ENCODE data around the gene DGKQ.
"Not testable (repeated sequence)": the region's sequence is repeated elsewhere in the genome, so short reads cannot be mapped to it uniquely, and the experiment has no call there.

DGKQ gene

DNA sequence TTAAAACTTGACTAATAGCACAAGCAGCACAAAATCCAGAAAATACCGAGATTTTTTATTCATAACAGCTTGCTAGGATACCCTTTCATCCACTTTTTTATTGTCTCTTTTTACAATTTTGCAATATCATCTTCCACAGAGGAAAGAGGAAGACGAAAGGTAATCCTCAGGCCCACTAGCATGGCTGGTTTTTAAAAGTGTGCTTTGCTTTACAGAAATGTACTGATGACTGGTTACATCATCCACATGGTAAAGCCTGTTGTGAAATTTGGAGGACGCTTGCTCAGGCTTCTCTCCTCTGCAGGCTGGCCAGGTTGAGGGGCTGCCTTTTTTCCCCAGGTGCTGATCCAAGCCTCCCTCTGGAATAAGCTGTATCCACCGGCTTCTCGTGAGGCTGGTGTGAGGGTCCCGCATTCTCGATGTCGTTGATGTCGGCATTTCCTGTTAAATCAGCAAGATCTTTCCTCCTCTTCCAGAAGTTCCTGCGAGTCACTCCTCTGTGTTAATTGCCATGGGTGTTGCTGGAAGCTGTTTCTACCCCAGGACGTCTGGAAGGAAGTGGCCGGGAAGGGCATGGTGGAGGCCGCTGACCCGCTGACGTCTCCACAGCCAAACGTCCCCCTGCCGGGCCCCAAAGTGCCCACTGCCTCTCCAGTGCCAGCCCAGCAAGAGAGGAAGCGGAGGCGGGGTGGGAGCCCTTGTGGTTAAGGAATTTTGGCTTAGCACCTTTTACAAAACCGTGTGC lies 5.8 kb upstream of the DGKQ start:
- no peak overlapping the region for H3K9ac ChIP-seq (ENCODE audit: low read depth, low read length)

DNA sequence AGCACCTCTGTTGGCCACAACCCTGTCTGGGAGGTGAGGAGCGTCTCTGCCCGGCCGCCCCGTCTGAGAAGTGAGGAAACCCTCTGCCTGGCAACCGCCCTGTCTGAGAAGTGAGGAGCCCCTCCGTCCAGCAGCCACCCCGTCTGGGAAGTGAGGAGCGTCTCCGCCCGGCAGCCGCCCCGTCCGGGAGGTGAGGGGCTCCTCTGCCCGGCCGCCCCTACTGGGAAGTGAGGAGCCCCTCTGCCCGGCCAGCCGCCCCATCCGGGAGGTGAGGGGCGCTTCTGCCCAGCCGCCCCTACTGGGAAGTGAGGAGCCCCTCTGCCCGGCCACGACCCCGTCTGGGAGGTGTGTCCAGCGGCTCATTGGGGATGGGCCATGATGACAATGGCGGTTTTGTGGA lies 2.6 kb upstream of the DGKQ start:
- H3K4me3 ChIP-seq (ENCODE audit: low read length); H3K9ac ChIP-seq (ENCODE audit: low read depth, low read length); H3K9me3 ChIP-seq (ENCODE audit: insufficient read depth, low read depth, low read length); H3K4me1 ChIP-seq (ENCODE audit: insufficient read depth, low read length); H3K27ac ChIP-seq (ENCODE audit: low read length); H3K36me3 ChIP-seq (ENCODE audit: insufficient read depth, low read depth, low read length): not testable (repeated sequence)
- H3K27me3 ChIP-seq (ENCODE audit: insufficient read depth, low read length) = peaks cover 33% of the 10 kb centered on the region

More for the DNA sequence above, 5.8 kb upstream of the DGKQ start:
- Histone ChIP-seq H3K4me1 (ENCODE audit: insufficient read depth, low read length) (no peaks in the 10 kb centered on the region), H3K36me3 (ENCODE audit: insufficient read depth, low read depth, low read length) (no peaks in the 10 kb centered on the region), H3K4me3 (ENCODE audit: low read length) (no peak overlapping the region), H3K27me3 (ENCODE audit: insufficient read depth, low read length) (peaks cover 16% of the 10 kb centered on the region), H3K9me3 (ENCODE audit: insufficient read depth, low read depth, low read length) (no peaks in the 10 kb centered on the region), H3K27ac (ENCODE audit: low read length) (no peak overlapping the region)

DNA sequence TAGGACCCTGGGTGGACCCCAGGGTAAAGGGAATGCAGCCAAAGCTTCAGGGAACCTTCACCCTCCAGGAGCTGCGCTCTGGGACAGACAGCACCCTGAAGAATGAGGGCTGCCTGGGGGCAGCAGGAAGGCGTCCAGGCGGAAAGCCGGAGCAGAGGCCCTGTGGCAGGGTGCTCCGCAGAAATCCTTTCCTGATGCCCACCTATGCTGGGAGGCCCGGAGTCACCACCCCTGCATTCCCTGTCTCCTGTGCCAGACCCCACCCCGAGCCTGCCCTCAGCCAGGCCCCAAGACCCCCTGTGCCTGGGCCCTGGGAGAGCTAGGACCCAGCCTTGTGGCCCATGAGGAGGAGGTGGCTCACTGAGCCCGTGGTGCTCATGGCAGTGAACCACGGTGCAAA lies 1.3 kb upstream of the DGKQ start:
- no peaks in the 10 kb centered on the region for H3K9me3 ChIP-seq (ENCODE audit: insufficient read depth, low read depth, low read length)
- H3K36me3 ChIP-seq (ENCODE audit: insufficient read depth, low read depth, low read length) = no peaks in the 10 kb centered on the region
- H3K27me3 ChIP-seq (ENCODE audit: insufficient read depth, low read length) = peaks cover 45% of the 10 kb centered on the region
- no peaks in the 10 kb centered on the region for H3K4me1 ChIP-seq (ENCODE audit: insufficient read depth, low read length)
- H3K27ac ChIP-seq (ENCODE audit: low read length) = no peak overlapping the region
- H3K9ac ChIP-seq (ENCODE audit: low read depth, low read length) = no peak overlapping the region
- H3K4me3 ChIP-seq (ENCODE audit: low read length) = no peak overlapping the region

DNA sequence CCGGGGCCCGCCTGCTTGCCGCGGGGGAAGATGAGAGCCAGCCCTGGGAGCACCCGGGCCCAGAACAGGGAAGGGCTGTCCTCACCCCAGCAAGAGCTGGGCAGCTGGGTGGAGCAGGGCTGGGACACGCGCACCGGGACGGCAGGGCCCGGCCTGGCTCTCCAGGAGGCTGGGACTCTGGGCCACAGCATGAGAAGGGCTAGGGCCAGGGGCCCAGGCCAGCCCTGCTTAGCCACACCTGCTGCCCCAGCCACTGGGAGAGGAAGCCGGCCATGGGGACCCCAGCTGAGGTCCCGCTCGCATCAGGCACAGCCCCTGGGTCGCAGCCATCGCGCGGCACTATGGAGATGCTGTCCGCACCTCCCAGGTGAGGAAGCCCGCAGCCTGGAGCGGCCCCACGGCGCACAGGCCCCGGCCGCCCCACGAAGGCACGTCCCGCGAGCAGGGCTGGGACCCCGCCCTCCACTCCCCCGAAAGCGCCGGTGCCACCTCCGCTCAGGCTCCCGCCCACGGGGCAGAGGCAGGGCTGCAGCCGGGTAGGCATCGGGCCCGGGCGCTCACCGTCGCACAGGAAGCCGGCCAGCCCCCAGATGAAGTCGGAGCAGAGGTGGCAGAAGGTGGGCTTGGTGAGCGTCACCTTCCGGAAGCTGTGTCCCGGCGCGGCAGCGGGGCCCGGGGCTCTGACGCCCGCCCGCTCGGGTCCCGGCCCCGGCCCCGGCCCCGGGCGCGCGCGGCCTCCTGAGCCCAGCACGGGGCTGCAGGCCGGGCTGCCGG lies 531 bp downstream of the DGKQ start:
- Histone ChIP-seq H3K9me3 (ENCODE audit: insufficient read depth, low read depth, low read length) (no peaks in the 10 kb centered on the region), H3K4me3 (ENCODE audit: low read length) (peak overlapping the region; percentile 66; the same call in 1 of the 2 replicates), H3K27me3 (ENCODE audit: insufficient read depth, low read length) (peaks cover 57% of the 10 kb centered on the region), H3K27ac (ENCODE audit: low read length) (no peak overlapping the region), H3K36me3 (ENCODE audit: insufficient read depth, low read depth, low read length) (no peaks in the 10 kb centered on the region), H3K9ac (ENCODE audit: low read depth, low read length) (no peak overlapping the region), H3K4me1 (ENCODE audit: insufficient read depth, low read length) (no peaks in the 10 kb centered on the region)

DNA sequence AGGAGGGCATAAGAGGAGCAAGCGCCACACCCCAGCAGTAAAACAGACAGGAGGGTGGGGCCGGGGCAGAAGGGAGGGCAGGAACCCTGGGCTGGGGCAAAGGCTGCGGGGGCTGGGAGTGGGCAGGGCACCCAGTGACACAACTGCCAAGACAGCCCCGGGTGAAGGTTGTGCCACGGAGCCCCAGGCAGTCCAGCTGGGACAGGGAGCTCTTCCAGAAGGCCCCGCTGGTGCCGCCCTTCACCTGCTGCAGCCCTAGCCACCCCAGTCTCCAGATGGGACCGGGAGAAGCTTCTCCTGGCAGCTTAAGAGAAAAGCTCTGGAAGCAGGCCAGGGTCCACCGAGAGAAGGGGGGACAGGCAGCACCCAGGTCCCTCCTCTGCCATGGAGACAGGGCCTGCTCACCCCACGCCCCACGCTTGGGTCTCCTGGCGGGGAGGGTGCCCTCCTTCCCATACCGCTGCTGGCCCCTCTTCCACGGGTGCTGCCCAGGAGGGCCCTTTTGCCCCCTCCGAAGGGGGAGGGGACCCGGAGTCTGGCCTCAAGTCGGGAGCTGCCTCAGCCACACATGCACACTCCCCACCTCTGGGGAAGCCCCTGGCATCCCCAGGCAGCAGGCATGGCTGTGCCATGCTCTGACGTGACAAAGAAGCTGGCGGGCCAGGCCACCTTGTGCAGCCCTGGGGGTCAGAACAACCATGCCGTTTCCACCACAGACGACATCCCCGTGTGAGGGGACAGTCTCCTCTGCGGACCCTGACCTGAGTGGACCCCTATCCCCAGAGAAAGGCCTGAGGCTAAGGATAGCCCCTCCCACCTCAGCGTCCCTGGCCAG lies 1.5 kb downstream of the DGKQ start:
- Histone ChIP-seq H3K27me3 (ENCODE audit: insufficient read depth, low read length) (peaks cover 67% of the 10 kb centered on the region), H3K4me1 (ENCODE audit: insufficient read depth, low read length) (no peaks in the 10 kb centered on the region), H3K27ac (ENCODE audit: low read length) (no peak overlapping the region), H3K9ac (ENCODE audit: low read depth, low read length) (no peak overlapping the region), H3K9me3 (ENCODE audit: insufficient read depth, low read depth, low read length) (no peaks in the 10 kb centered on the region), H3K36me3 (ENCODE audit: insufficient read depth, low read depth, low read length) (no peaks in the 10 kb centered on the region), H3K4me3 (ENCODE audit: low read length) (no peak overlapping the region; the same call in 1 of the 2 replicates)

DNA sequence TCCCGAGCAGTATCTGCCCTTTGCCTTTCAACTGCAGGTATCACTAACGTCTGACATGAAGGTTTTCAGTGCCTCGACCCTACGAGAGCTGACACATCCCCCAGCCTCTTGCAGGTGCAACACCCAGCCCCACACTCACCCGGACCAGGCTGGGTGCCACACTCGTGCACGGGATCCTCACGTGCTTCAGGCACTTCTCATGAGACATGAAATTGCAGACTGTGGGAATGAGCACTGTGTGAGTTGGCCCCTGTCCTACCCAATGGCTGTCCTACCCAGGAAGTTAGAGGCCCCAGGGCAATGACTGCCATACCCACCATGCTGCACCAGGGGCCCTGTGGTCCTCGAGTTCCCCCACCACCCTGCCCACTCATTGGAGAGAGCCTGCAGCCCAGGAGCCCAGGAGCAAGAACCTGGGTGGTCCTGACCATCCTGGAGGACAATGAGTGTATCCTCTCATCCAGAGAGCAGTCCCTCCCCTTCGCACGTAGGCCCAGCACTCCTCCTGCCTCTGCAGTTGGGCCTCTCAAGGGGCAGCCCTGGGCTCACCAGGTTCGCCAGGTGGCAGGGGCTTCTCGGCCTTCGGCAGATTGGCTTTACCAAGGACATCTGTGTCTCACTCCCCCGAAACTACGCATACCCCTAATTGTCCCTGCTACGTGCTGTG lies 2.4 kb downstream of the DGKQ start:
- Histone ChIP-seq H3K4me1 (ENCODE audit: insufficient read depth, low read length) (no peaks in the 10 kb centered on the region), H3K27me3 (ENCODE audit: insufficient read depth, low read length) (peaks cover 67% of the 10 kb centered on the region), H3K36me3 (ENCODE audit: insufficient read depth, low read depth, low read length) (no peaks in the 10 kb centered on the region), H3K9ac (ENCODE audit: low read depth, low read length) (no peak overlapping the region), H3K9me3 (ENCODE audit: insufficient read depth, low read depth, low read length) (no peaks in the 10 kb centered on the region), H3K27ac (ENCODE audit: low read length) (no peak overlapping the region), H3K4me3 (ENCODE audit: low read length) (no peak overlapping the region)

DNA sequence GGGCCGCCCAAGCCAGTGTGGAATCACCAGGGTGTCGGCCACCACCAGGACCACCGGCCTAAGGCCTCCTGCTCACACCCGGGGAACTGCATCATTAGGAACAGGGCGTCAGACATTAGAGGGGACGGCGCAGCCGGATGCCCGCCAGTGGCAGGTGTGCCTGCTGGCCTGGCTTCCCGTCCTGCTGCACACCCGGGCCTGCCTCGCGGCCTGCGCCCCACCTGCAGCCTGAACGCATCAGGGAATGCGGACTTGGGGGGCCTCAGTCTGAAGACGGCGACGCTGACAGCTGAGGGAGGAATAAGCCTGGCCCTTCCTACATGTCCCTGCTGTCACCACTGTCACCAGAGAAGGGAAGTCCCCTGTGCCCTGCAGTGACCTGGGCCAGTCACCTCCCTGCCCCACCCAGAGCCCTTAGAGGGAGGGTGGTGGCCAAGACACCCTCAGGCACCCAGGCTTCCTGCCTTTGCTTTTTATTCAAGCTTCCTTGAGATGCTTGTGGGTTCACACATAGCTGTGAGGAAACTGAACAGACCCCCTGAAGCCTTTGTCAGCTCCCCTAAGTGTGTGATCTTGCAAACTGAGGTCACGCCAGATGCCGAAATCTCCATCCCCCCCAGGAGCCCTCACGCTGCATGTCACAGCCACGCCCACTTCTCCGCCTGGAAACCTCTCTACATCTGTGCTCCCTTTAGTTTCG lies 3.2 kb downstream of the DGKQ start:
- H3K4me3 ChIP-seq (ENCODE audit: low read length) = no peak overlapping the region
- H3K9ac ChIP-seq (ENCODE audit: low read depth, low read length) = no peak overlapping the region
- H3K27me3 ChIP-seq (ENCODE audit: insufficient read depth, low read length) = peaks cover 67% of the 10 kb centered on the region
- H3K27ac ChIP-seq (ENCODE audit: low read length) = no peak overlapping the region
- H3K4me1 ChIP-seq (ENCODE audit: insufficient read depth, low read length) = no peaks in the 10 kb centered on the region
- no peaks in the 10 kb centered on the region for H3K9me3 ChIP-seq (ENCODE audit: insufficient read depth, low read depth, low read length)
- H3K36me3 ChIP-seq (ENCODE audit: insufficient read depth, low read depth, low read length) = no peaks in the 10 kb centered on the region

DNA sequence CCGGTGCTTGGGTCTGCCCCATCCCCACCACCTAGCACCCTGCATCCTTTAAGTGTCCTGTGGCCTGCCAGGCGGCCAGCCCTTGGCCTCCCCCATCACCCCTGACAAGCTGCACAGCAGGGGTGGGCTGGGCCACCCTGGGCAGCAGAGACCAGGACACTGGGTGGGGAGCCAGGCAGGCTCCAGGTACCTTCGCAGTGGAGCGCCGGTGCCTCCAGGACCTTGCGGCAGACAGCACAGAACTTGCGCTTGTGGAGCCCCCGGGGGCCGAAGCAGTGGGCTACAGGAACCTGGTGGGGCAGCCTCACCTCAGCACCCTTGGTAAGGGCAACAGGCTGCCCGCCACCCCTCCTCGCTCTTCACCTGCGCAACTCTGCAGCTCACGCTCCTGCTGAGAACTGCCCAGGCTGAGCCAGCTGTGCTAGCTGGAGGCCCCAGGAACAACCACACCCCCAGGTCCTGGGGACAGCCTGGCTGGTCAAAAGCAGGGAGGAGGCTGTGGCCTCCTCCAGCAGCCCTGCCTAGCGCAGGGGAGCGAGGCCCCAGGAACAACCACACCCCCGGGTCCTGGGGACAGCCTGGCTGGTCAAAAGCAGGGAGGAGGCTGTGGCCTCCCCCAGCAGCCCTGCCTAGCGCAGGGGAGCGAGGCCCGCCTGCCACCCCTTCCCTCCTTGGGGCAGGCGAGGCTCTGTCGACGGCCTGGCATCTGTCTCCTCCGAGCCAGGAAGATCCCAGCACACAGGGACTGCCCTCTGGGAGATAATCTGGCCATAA lies 4.6 kb downstream of the DGKQ start:
- Histone ChIP-seq H3K9ac (ENCODE audit: low read depth, low read length) (no peak overlapping the region), H3K27ac (ENCODE audit: low read length) (no peak overlapping the region), H3K4me3 (ENCODE audit: low read length) (no peak overlapping the region), H3K27me3 (ENCODE audit: insufficient read depth, low read length) (peaks cover 54% of the 10 kb centered on the region), H3K9me3 (ENCODE audit: insufficient read depth, low read depth, low read length) (no peaks in the 10 kb centered on the region), H3K36me3 (ENCODE audit: insufficient read depth, low read depth, low read length) (no peaks in the 10 kb centered on the region), H3K4me1 (ENCODE audit: insufficient read depth, low read length) (no peaks in the 10 kb centered on the region)

DNA sequence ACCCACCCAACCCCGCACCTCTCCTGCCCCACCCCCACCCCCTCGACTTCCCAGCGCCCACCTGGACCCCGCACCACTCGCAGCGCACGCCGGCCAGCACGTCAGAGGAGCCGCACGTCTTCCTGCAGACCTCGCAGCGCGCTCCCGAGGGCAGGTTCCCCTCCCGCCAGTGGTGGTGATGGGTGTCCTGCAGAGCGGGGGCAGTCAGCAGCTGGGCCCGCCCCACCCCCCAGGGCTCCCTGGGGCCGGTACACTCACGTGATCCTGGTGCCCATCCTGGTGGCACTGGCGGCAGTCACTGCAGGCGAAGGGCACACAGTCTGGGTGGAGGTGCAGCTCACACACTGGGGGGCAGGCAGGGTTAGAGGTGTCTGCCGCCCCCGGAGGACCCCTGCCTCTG lies 5.1 kb downstream of the DGKQ start:
- Histone ChIP-seq H3K4me1 (ENCODE audit: insufficient read depth, low read length) (no peaks in the 10 kb centered on the region), H3K36me3 (ENCODE audit: insufficient read depth, low read depth, low read length) (no peaks in the 10 kb centered on the region), H3K9ac (ENCODE audit: low read depth, low read length) (no peak overlapping the region), H3K4me3 (ENCODE audit: low read length) (no peak overlapping the region), H3K9me3 (ENCODE audit: insufficient read depth, low read depth, low read length) (no peaks in the 10 kb centered on the region), H3K27me3 (ENCODE audit: insufficient read depth, low read length) (peaks cover 54% of the 10 kb centered on the region), H3K27ac (ENCODE audit: low read length) (no peak overlapping the region)

Data from iPS-20b (cell line).